ENCODE data around the gene TLE4. TPM values are rescaled to one million over a fixed set of nuclear protein-coding genes. Genes with fewer than 3 reads are reported as not detected.

TLE4 gene
- total RNA-seq, 2 donors from 2014 or later = 17.9 to 54.7 TPM

GRCh38 chr9:79591458-79591857, 19.7 kb downstream of the TLE4 start:
- no peaks in the 10 kb centered on the region for H3K36me3 ChIP-seq (replicated peaks in 1 of 2; ENCODE audit: insufficient read depth in 1 of 2, low read depth in 2 of 2)
- no peaks in the 10 kb centered on the region for H3K4me1 ChIP-seq
- H3K4me3 ChIP-seq = no peak overlapping the region
- intact Hi-C loops (cut with DNase I) = no loop called here
- no peaks in the 10 kb centered on the region for H3K9me3 ChIP-seq
- no peaks in the 10 kb centered on the region for H3K27me3 ChIP-seq
- no peak for TF ChIP-seq POLR2A (IDR thresholded peaks at IDR 0.05)
- TF ChIP-seq, protein P1, sequence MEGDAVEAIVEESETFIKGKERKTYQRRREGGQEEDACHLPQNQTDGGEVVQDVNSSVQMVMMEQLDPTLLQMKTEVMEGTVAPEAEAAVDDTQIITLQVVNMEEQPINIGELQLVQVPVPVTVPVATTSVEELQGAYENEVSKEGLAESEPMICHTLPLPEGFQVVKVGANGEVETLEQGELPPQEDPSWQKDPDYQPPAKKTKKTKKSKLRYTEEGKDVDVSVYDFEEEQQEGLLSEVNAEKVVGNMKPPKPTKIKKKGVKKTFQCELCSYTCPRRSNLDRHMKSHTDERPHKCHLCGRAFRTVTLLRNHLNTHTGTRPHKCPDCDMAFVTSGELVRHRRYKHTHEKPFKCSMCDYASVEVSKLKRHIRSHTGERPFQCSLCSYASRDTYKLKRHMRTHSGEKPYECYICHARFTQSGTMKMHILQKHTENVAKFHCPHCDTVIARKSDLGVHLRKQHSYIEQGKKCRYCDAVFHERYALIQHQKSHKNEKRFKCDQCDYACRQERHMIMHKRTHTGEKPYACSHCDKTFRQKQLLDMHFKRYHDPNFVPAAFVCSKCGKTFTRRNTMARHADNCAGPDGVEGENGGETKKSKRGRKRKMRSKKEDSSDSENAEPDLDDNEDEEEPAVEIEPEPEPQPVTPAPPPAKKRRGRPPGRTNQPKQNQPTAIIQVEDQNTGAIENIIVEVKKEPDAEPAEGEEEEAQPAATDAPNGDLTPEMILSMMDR (IDR thresholded peaks at IDR 0.05) = no peak
- DNase-seq = no peak
- 62 to 72% methylated on average over 2 of the region's 2 CpGs for WGBS, 2 donors
- no peak for ATAC-seq
- H3K27ac ChIP-seq = no peak overlapping the region

GRCh38 chr9:79592726-79593493, 21.1 kb downstream of the TLE4 start:
- H3K27me3 ChIP-seq = no peaks in the 10 kb centered on the region
- WGBS, 2 donors = 71 to 81% methylated on average over 4 of the region's 4 CpGs

GRCh38 chr9:79598562-79599345, 27.0 kb downstream of the TLE4 start:
- H3K9me3 ChIP-seq = no peaks in the 10 kb centered on the region
- no peaks in the 10 kb centered on the region for H3K27me3 ChIP-seq
- ATAC-seq (no peak), DNase-seq (no peak)
- H3K27ac ChIP-seq = no peak overlapping the region
- H3K36me3 ChIP-seq (replicated peaks in 1 of 2; ENCODE audit: insufficient read depth in 1 of 2, low read depth in 2 of 2) = no peaks in the 10 kb centered on the region
- TF ChIP-seq POLR2A (IDR thresholded peaks at IDR 0.05) = no peak
- TF ChIP-seq, protein P1 (IDR thresholded peaks at IDR 0.05) = no peak
- intact Hi-C loops (cut with DNase I) = no loop called here
- WGBS, 2 donors = 67 to 79% methylated on average over 4 of the region's 4 CpGs
- H3K4me1 ChIP-seq = peaks cover 3% of the 10 kb centered on the region
- H3K4me3 ChIP-seq = no peak overlapping the region

More at GRCh38 chr9:79592726-79593493, 21.1 kb downstream of the TLE4 start:
- ATAC-seq (no peak), DNase-seq (no peak)
- intact Hi-C loops (cut with DNase I) = no loop called here
- Histone ChIP-seq H3K27ac (no peak overlapping the region), H3K4me3 (no peak overlapping the region), H3K9me3 (no peaks in the 10 kb centered on the region), H3K36me3 (replicated peaks in 1 of 2; ENCODE audit: insufficient read depth in 1 of 2, low read depth in 2 of 2) (no peaks in the 10 kb centered on the region), H3K4me1 (no peaks in the 10 kb centered on the region)
- TF ChIP-seq, protein P1 (IDR thresholded peaks at IDR 0.05) = no peak
- TF ChIP-seq POLR2A (IDR thresholded peaks at IDR 0.05) = no peak

DNA sequence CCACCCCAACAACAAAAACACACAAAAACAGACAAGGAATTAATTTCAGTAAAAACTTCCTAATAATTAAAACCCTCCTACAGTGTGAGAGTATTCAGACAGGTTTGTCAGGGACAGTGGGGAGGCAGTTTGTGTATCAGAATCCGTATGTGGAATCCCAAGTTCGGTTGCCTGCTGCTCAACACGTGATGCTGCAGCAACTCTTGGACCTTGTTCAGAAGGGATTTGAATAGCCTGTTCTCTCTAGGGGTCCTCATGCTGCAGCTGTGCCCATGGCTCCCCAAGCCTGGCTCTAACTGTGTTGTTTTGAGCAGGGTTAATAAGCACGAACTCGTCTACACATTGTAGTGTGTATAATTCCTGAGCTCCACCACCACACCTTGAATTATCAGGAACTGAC, 28.7 kb downstream of the TLE4 start:
- Histone ChIP-seq H3K4me1 (peaks cover 12% of the 10 kb centered on the region), H3K36me3 (replicated peaks in 1 of 2; ENCODE audit: insufficient read depth in 1 of 2, low read depth in 2 of 2) (no peaks in the 10 kb centered on the region), H3K27ac (no peak overlapping the region), H3K4me3 (no peak overlapping the region), H3K27me3 (no peaks in the 10 kb centered on the region), H3K9me3 (no peaks in the 10 kb centered on the region)
- TF ChIP-seq, protein P1 (IDR thresholded peaks at IDR 0.05) = no peak
- TF ChIP-seq POLR2A (IDR thresholded peaks at IDR 0.05) = no peak
- ATAC-seq = no peak
- DNase-seq = no peak
- WGBS, 2 donors = 92% methylated on average over 5 of the region's 5 CpGs
- intact Hi-C loops (cut with DNase I) = no loop called here
